Mesodermal cell (in vitro differentiated cells): ENCODE measurements around the gene SFXN4.
A peak's percentile ranks its signal among the peaks of the same experiment; 100 is the strongest.

Source experiments
- H3K27ac ChIP-seq: 2 replicates; pipeline ENCODE4 v1.7.0; 2013; ENCODE audit warnings: mild to moderate bottlenecking, low read depth, low read length, moderate library complexity; ENCODE audit not compliant: severe bottlenecking
- H3K36me3 ChIP-seq: 2 replicates; pipeline ENCODE4 v1.7.1; 2013; ENCODE audit warnings: mild to moderate bottlenecking, low read length, moderate library complexity; ENCODE audit not compliant: control insufficient read depth, insufficient read depth
- H3K4me1 ChIP-seq: one replicate; pipeline ENCODE4 v1.7.1; 2013; ENCODE audit warnings: mild to moderate bottlenecking, low read length; ENCODE audit not compliant: insufficient read depth, control insufficient read depth, poor library complexity, severe bottlenecking
- H3K4me3 ChIP-seq: 2 replicates; pipeline ENCODE4 v1.7.0; 2013; ENCODE audit warnings: low read length, control low read depth, mild to moderate bottlenecking; ENCODE audit not compliant: insufficient read depth, poor library complexity, severe bottlenecking; ENCODE audit errors: extremely low read depth
- H3K9me3 ChIP-seq: 2 replicates; pipeline ENCODE4 v1.7.1; 2013; ENCODE audit warnings: mild to moderate bottlenecking, low read length, moderate library complexity; ENCODE audit not compliant: control insufficient read depth
- WGBS, 2 experiments: methylation state at CpG; one replicate each; pipeline ENCODE4 v1.1.5; 2013; ENCODE audit warnings: missing lambda C conversion rate in 2 of 2; ENCODE audit not compliant: insufficient coverage in 2 of 2; 5-methylcytosine and 5-hydroxymethylcytosine counted together

The SFXN4 gene

GRCh38 chr10:119206603-119207365 is 41.3 kb upstream of the SFXN4 start:
- Histone ChIP-seq H3K9me3 (no peaks in the 10 kb centered on the region), H3K4me1 (peaks cover 45% of the 10 kb centered on the region), H3K36me3 (no peaks in the 10 kb centered on the region), H3K4me3 (peak overlapping the region; percentile 73), H3K27ac (peak overlapping the region; percentile 96)
- WGBS, 2 experiments, result 4% methylated on average over 51 to 87 of the region's 97 CpGs

- H3K4me3 ChIP-seq, result peak overlapping the region; percentile 18
- no peaks in the 10 kb centered on the region for H3K36me3 ChIP-seq
- H3K4me1 ChIP-seq, result peaks cover 38% of the 10 kb centered on the region
- peak overlapping the region; percentile 96 for H3K27ac ChIP-seq
- WGBS, 2 experiments, result 53 to 65% methylated on average over 13 to 17 of the region's 17 CpGs
- no peaks in the 10 kb centered on the region for H3K9me3 ChIP-seq
Measured at GRCh38 chr10:119205894-119206602, 40.5 kb upstream of the SFXN4 start.

- Histone ChIP-seq H3K9me3 (no peaks in the 10 kb centered on the region), H3K27ac (peak overlapping the region; percentile 67), H3K36me3 (no peaks in the 10 kb centered on the region), H3K4me3 (no peak overlapping the region), H3K4me1 (peaks cover 15% of the 10 kb centered on the region)
- WGBS, 2 experiments, result 75 to 95% methylated on average over 2 of the region's 4 CpGs
Measured at GRCh38 chr10:119203006-119203405, 37.5 kb upstream of the SFXN4 start.

- no peak overlapping the region for H3K4me3 ChIP-seq
Measured at GRCh38 chr10:119201233-119201632, 35.7 kb upstream of the SFXN4 start.

GRCh38 chr10:119199231-119199992 is 33.9 kb upstream of the SFXN4 start:
- H3K4me3 ChIP-seq, result no peak overlapping the region
- peaks cover 6% of the 10 kb centered on the region for H3K4me1 ChIP-seq
- H3K36me3 ChIP-seq, result no peaks in the 10 kb centered on the region
- H3K9me3 ChIP-seq, result no peaks in the 10 kb centered on the region
- no peak overlapping the region for H3K27ac ChIP-seq
- WGBS, 2 experiments, result 39 to 52% methylated on average over 6 to 8 of the region's 9 CpGs

More at GRCh38 chr10:119201233-119201632, 35.7 kb upstream of the SFXN4 start:
- Histone ChIP-seq H3K36me3 (no peaks in the 10 kb centered on the region), H3K9me3 (no peaks in the 10 kb centered on the region), H3K27ac (no peak overlapping the region), H3K4me1 (peaks cover 13% of the 10 kb centered on the region)
- no CpG with 5 or more reads among the region's 1 CpG for WGBS, 2 experiments

- H3K27ac ChIP-seq, result no peak overlapping the region
- 61 to 68% methylated on average over 7 of the region's 7 CpGs for WGBS, 2 experiments
- H3K4me3 ChIP-seq, result no peak overlapping the region
- H3K36me3 ChIP-seq, result no peaks in the 10 kb centered on the region
- no peaks in the 10 kb centered on the region for H3K9me3 ChIP-seq
- H3K4me1 ChIP-seq, result peaks cover 5% of the 10 kb centered on the region
Measured at GRCh38 chr10:119198438-119198837, 32.9 kb upstream of the SFXN4 start.

- Histone ChIP-seq H3K9me3 (no peaks in the 10 kb centered on the region), H3K27ac (no peak overlapping the region), H3K4me1 (peaks cover 3% of the 10 kb centered on the region), H3K4me3 (no peak overlapping the region), H3K36me3 (no peaks in the 10 kb centered on the region)
- WGBS, 2 experiments, result 100% methylated on average over 2 of the region's 4 CpGs; no CpG with 5 or more reads in 1 of the 2 experiments
Measured at GRCh38 chr10:119197921-119198320, 32.4 kb upstream of the SFXN4 start.

GRCh38 chr10:119191881-119192280 is 26.4 kb upstream of the SFXN4 start:
- 81 to 88% methylated on average over 1 to 3 of the region's 4 CpGs for WGBS, 2 experiments
- Histone ChIP-seq H3K27ac (no peak overlapping the region), H3K36me3 (no peaks in the 10 kb centered on the region), H3K4me3 (no peak overlapping the region), H3K4me1 (peaks cover 26% of the 10 kb centered on the region), H3K9me3 (no peaks in the 10 kb centered on the region)

- H3K4me3 ChIP-seq, result no peak overlapping the region
- 30 to 50% methylated on average over 2 of the region's 5 CpGs for WGBS, 2 experiments
- H3K27ac ChIP-seq, result peak overlapping the region; percentile 97
Measured at GRCh38 chr10:119190954-119191785, 25.7 kb upstream of the SFXN4 start.

GRCh38 chr10:119190353-119190752 is 24.8 kb upstream of the SFXN4 start:
- WGBS, 2 experiments, result 80 to 88% methylated on average over 1 of the region's 4 CpGs
- H3K27ac ChIP-seq, result peak overlapping the region; percentile 97
- H3K4me1 ChIP-seq, result peaks cover 26% of the 10 kb centered on the region
- H3K9me3 ChIP-seq, result no peaks in the 10 kb centered on the region
- H3K4me3 ChIP-seq, result no peak overlapping the region
- H3K36me3 ChIP-seq, result no peaks in the 10 kb centered on the region

More at GRCh38 chr10:119190954-119191785, 25.7 kb upstream of the SFXN4 start:
- Histone ChIP-seq H3K4me1 (peaks cover 26% of the 10 kb centered on the region), H3K36me3 (no peaks in the 10 kb centered on the region), H3K9me3 (no peaks in the 10 kb centered on the region)
